SIG-M5 (cell line): Measurements from ENCODE around the gene SSC4D.
"Not testable (repeated sequence)": the region's sequence is repeated elsewhere in the genome, so short reads cannot be mapped to it uniquely, and the experiment has no call there.

Source experiments
- DNase-seq: peaks from one replicate; lab custom pipeline; 2025; lab: John Stamatoyannopoulos, UW

SSC4D gene

DNA sequence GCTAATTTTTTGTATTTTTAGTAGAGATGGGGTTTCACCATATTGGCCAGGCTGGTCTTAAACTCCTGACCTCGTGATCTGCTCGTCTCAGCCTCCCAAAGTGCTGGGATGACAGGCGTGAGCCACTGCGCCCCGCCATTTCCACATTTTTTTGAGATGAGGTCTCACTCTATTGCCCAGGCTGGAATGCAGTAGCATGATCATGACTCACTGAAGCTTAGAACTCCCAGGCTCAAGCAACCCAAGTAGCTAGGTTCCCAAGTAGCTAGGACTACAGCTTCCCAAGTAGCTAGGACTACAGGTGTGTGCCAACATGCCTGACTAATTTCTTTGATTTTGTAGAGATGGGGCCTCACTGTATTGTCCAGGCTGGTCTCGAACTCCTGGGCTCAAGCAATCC lies 11.6 kb upstream of the SSC4D start:
- DNase-seq = not testable (repeated sequence)

DNA sequence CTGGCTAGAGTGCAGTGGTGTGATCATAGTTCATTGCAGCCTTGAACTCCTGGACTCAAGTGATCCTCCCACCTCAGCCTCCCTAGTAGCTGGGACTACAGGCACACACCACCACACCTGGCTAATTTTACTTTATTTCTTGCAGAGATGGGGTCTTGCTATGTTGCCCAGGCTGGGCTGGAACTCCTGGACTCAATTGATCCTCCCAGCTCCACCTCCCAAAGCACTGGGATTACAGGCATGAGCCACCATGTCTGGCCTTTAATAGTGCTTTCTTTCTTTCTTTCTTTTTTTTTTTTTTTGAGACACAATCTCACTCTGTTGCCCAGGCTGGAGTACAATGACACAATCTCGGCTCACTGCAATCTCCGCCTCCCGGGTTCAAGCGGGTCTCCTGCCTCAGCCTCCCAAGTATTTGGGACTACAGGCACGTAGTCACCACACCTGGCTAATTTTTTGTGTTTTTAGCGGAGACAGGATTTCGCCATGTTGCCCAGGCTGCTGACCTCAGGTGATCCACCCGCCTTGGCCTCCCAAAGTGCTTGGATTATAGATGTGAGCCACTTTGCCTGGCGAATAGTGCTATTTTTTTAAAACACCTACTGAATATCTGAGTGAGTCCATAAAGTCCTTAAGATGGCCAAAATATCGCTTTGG lies 8.3 kb upstream of the SSC4D start:
- not testable (repeated sequence) for DNase-seq

DNA sequence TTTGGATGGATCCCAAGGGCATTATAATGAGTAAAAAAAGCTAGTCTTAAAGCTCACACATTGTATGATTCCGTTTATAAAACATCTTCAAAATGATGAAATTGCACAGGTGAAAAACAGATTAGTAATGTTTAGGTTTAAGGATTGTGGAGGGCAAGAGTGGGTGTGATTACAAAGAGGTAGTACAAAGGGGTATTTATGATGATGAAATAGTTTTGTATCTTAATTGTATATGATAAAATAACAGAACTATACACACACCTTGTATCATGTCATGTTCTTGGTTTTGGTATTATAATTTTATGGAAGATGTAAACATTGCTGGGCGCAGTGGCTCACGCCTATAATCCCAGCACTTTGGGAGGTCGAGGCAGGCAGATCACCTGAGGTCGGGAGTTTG lies 2.8 kb upstream of the SSC4D start:
- DNase-seq = no peak

- DNase-seq = no peak
Measured at GRCh38 chr7:76411626-76412025, 2.1 kb upstream of the SSC4D start.

DNA sequence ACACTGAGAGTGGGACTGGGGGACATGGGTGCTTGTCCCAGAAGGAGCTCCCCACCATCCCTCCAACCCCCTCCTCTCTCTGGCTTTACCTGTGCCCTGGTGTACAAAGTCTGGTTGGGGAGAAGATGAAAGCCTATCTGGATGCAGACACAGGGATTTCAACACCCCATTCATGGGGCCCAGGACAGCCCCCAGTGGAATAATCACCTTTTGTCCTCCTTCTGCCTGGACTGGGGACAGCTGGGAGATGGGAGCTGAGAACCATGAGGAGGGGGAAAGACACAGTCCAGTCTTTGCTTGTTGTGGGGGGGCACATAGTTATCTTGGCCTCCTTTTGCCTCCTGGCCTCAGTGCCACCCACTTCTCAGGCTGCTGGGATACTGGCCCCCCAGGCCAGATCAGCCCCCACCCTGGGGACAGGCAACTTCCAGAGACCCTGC lies 1.4 kb downstream of the SSC4D start:
- no peak for DNase-seq

DNA sequence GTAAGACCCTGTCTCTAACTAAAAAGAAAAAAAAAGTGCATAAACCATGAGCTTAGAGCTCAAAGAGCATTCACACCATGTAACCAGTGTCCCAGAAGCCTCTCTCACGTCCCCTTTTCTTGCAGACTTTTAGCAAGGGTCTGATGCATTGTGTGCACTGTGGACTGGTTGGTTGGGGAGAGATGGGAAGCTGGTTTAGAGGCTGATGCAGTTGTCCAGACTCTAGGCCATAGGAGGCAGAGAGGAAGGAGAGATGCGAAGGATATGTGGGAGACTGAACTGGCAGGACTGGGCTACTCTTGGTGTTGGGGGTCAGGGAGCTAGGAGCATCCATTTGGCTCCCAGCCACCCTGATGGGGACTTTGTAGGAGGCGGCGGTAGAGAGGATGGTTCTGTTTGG lies 1.8 kb downstream of the SSC4D start:
- no peak for DNase-seq

DNA sequence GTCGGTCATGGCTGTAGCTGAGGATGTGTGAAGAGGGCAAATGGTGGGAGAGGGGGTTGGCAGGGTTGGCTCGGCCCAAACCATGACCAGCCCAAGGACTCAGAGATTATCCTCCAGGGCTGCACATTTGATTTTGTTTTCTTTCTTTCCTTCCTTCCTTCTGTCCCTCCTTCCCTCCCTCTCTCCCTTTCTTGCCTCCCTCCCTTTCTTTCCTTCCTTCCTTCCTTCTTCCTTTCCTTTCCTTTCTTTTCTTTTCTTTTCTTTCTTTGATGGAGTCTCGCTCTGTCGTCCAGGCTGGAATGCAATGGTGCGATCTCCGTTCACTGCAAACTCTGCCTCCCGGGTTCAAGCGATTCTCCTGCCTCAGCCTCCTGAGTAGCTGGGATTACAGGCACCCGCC lies 3.8 kb downstream of the SSC4D start:
- DNase-seq = no peak

DNA sequence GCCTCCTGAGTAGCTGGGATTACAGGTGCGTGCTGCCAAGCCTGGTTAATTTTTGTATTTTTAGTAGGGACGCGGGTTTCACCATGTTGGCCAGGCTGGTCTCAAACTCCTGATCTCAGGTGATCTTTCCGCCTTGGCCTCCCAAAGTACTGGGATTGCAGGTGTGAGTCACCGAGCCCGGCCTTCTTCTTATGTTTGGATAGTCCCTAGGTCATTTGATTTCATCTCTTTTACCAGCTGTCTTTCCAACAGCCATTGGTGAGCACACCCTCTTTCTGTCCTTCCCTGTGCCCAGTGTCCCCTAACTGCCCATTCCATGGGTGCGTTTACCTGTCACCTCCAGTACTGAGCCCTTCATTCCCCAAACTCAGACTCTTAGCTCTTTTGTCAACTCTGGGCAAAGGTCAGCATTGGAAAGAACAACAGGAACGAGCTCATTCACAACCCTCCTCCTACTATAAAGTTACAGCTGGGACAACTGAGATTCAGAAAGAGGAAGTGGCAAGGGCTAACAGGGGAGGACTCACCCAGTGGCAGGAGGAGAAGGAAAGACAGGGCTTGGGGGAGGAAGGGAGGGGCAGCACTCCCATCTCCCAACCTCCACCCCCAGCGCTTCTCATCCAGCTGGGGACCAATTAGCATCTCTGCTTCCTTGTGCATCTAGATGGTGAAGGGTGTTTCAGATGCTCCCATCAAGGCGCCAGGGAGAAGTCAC lies 5.6 kb downstream of the SSC4D start:
- DNase-seq = peak; percentile 36

GRCh38 chr7:76403097-76403496 lies 6.4 kb downstream of the SSC4D start:
- DNase-seq = peak; percentile 14

DNA sequence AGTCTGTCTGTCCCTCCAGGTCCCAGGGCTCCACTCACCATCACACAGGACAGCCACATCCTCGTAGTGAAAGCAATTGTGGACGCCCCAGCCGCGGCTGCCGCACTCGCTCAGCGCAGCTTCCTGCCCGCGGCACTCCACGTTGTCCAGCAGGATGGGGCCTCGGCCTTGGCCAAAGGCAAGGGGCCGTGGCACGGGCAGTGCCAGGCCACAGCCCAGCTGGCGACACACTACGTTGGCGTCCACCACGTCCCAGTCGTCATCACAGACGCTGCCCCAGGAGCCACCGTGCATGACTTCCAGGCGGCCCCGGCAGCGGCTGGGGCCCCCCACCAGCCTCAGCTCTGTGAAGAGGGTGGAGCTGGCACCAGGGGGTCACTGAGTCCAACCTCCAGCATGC lies 9.2 kb downstream of the SSC4D start:
- DNase-seq = no peak

DNA sequence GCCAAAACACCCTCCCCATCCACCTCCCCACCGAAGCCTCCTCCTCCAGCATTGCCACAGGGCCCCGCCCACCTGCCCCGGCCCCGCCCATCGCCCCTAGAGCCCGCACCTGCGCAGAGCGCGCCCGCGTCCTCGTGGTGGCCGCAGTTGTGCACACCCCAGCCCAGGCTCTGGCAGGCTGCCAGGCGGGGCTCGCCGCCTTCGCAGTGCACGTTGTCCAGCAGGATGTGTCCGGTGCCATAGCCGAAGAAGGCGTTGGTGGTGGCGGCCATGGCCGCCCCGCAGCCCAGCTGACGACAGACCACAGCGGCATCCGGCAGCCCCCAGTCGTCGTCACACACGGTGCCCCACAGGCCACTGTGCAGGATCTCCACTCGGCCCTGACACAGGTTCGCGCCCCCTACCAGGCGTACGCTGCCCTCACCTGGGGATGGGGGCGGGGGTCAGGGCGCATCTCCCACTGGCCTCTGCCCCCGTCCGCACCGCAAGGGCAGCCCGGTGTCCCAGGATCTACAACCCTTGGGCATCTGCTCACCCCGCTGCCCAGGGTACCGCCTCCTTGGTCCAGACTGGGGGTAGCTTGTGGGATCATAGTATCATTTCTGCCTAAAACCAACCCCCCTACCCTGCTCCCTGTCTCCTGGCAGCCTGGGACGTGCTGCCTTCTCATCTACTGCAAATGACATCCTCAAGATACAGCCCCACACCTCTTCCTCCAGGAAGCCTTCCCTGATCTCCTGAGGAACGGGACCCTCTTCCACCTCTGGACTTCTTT lies 11.9 kb downstream of the SSC4D start:
- no peak for DNase-seq

- DNase-seq = no peak
Measured at GRCh38 chr7:76396864-76397263, 12.6 kb downstream of the SSC4D start.

- no peak for DNase-seq
Measured at GRCh38 chr7:76395965-76396726, 13.4 kb downstream of the SSC4D start.

GRCh38 chr7:76395605-76395964 lies 13.9 kb downstream of the SSC4D start:
- DNase-seq = not testable (repeated sequence)

GRCh38 chr7:76394957-76395356 lies 14.5 kb downstream of the SSC4D start:
- DNase-seq = no peak

DNA sequence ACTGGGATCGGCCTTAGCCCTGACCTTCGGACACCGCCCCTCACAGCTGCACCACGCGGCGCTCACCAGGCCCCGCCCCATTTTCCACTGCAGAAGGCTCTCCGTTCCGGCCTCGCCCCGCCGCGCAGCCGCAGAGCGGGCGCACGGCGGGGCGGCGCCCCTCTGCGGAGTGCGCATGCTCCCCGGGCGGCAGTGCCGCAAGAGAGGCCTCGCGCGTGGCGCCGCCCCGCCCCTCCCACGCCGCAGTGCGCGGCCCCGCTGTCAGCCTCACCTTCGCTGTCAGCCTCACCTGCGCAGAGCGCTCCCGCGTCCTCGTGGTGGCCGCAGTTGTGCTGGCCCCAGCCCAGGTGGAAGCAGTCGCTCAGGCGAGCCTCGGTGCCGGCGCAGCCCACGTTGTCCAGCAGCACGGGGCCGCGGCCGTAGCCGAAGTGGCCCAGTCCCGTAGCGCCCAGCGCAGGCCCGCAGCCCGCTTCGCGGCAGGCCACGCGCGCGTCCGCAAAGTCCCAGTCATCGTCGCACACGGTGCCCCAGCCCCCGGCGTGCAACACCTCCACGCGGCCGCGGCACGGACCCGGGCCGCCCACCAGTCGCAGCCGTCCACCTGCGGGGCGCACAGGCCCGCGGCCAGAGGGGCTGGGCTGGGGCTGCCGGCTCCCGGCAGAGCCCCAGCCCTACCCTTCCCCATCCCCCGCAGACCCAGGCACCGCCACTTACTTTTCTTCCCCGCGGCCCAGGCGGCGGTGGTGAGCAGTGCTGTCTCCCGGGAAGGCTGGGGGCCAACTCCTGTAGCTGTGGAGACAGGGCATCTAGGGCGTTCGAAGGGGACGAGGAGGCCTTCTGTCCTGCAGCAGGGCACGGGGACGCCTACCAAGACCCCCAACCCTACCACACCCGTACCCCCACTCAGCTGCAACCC lies 16.1 kb downstream of the SSC4D start:
- no peak for DNase-seq

- DNase-seq = peak; percentile 55
Measured at GRCh38 chr7:76392531-76393115, 16.9 kb downstream of the SSC4D start.

DNA sequence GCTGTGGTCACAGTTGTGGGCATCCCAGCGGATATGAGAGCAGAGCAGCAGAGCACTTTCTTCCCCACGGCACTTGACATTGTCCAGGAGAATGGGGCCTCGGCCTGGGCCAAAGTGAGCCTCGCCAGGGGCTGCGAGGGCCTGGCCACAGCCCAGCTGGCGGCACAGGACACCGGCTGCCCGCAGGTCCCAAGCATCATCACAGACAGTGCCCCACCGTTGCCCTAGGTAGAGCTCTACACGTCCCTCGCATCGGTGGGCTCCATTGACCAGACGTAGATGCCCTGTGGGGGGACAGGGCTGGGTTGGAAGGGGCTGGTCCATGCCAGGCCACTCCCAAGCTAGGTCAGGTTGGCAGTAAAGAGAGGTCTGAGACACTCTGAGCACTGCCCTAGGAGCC lies 19.4 kb downstream of the SSC4D start:
- DNase-seq = no peak

DNA sequence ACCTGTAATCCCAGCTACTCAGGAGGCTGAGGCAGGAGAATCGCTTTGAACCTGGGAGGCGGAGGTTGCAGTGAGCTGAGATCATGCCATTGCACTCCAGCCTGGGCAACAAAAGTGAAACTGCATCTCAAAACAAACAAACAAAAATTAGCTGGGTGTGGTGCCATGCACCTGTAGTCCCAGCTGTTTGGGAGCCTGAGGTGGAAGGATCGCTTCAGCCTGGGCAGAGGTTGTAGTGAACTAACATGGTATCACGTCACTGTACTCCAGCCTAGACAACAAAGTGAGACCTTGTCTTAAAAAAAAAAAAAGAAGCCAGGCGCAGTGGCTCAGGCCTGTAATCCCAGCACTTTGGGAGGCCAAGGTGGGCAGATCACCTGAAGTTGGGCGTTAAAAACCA lies 21.7 kb downstream of the SSC4D start:
- DNase-seq = not testable (repeated sequence)

DNA sequence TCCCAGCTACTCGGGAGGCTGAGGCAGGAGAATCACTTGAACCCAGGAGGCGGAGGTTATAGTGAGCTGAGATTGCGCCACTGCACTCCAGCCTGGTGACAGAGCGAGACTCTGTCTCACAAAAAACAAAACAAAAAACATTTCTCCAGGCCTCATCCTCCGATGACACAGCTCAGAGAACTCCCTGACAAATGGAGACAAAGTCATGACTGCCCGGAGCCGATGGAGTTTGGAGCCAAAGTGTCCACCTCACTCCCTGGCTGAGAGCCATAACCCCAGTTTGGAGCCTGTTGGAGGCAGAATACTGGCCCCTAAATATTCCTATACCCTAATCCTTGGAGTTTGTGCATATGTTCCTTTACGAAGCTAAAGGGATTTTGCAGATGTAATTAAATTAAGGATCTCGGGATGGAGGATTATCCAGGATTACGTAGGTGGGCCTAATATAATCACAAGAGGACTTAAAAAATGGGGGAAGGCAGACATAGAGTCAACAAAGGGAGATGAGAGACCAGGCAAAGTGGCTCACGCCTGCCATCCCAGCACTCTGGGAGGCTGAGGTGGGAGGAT lies 22.7 kb downstream of the SSC4D start:
- no peak for DNase-seq
